Activated CD8-positive, alpha-beta memory T cell treated with anti-CD3 and anti-CD28 coated beads for 1 hour (primary cell): ENCODE measurements around the gene DNAJC17.
A peak's percentile ranks its signal among the peaks of the same experiment; 100 is the strongest.

Experiments used
- DNase-seq, 2 donors: peaks; one replicate each; pipeline ENCODE4 v3.0.0-alpha.2; 2020; ENCODE audit warnings: low read depth in 1 of 2; ENCODE audit errors: extremely low read depth in 1 of 2

Gene DNAJC17

DNA sequence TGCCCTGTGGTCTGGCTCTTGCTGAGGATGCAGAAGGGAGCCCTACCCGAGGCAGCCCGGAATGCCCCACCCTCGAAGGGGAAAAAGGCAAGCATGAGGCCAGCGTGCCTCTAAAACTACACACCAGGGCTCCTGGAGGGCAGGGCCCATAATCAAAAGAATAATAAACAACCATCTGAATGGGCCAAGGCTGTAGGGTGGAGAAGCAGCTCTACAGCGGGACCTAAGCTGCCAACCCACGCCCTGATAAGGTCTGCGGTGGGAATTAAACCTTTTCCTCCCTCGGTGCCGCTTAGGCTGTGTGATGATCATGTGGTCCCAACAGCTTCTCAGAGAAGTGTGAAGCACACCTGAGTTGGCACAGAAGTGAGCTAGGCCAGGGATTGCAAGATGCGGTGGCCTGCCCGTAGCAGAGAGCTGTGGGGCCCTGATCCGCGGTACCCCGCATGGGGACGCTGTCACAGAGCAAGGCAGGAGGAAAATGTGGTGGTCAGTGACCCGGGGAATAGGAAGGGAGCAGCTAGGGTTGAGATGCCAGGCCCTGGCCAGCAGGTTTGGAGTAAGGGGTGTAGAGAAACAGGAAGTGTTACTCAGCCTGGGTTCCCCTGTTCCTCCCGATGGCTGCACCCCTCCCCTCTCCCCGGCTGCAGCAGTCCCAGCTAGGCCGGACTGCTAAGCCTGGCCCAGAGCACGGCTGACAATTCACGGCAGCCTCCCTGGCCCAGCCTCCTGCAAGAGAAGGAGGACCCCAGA, 38.6 kb downstream of the DNAJC17 start:
- no peak for DNase-seq

DNA sequence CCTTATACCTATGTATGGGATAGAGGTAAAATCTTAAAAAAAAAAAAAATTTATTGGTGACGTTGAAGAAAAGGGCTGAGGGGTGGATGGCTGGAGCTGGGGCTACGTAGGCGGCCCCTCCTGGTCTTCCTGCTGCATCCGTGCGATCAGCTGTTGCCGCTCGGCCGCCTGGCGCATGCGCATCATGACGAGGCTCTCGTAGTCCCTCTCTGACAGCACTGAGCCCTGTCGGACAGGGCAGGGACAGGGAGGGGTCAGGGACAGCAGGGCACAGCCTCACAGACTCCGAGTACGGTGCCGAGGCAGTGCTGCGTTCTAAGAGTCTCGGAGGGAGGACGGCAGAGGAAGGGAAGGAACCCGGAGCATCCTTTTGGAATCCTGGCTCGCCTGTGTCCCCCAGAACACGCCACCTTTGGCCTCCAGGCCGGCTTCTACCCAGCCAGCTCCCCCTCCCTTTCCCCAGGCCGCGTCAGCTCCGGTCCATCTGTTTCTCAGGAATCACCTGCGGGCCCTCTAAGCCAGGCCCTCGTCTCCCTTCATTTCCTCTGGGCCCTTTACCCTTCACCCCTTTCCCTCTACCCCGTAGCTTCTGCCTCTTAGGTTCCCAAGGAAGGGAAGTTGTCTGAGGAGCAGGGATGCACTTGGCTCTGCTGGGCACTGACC, 39.3 kb downstream of the DNAJC17 start:
- no peak for DNase-seq

DNA sequence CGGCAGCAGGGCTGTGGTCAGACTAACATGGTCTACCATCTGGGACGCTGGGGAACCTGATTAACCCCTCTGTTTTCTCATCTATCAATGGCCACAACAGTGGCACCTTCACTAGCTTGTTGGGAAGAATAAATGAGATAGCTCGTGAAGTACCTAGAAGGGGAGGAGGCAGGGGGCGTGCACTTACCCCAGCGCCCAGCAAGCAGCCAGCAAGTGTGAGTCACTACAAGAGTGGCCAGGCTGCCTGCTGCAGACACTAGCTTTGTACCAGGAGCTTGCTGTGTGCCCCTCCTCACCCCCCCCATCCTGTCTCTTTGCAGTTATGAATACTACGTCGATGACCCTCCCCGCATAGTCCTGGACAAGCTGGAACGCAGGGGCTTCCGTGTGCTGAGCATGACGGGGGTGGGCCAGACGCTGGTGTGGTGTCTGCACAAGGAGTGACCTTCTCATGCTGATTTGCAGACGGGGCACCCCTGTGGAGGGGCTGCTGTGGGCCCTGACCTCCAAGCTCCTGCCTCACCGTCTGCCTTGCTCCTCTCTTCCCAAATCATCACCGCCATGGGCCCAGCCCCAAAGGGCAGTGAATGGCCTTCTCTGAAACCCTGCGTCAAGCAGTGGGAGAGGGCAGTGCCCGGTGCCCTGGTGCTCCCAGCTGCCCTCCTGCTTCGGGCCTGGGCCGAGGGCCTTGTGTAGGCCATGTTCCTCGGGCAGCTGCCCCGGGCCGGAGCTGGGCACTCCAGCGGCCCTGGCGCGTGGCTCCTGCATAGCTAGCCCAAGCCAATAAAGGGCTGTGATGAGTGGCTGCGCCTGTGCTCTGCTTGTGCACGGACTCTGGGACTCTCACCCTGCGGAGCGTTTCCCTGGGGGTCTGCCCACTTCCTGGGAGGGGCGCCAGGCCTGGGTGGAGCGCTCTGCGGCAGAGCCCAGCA, 40.1 kb downstream of the DNAJC17 start:
- DNase-seq, result no peak

DNA sequence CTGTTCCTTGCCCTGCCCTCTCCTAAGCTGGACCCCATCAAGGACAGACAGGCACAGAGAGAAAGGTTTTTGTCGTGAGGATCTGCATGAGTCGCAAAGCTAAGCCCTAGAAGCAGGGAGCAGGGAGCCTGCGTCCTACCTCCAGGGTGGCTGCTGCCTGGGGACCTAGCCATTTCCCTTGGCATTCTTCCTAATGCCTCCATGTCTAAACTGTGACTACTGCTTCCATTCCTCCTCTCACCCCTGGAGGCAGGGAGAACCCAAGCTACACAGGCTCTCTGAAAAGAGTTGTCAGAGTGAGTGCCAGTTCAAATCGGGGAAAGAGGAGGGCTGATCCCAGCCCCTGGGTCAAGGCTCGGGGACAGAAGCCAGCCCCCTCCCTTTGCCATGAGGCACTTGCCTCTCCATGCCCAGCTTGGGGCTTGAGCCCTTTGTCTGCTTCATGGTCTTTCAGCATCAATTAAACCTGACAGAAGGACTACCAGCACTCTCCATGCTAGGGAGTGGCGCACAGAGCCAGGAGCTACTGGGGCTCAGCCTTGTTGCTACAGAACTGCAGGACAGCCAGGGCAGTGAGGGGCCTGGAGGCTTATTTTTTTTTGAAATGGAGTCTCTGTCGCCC, 41.0 kb downstream of the DNAJC17 start:
- no peak for DNase-seq

DNA sequence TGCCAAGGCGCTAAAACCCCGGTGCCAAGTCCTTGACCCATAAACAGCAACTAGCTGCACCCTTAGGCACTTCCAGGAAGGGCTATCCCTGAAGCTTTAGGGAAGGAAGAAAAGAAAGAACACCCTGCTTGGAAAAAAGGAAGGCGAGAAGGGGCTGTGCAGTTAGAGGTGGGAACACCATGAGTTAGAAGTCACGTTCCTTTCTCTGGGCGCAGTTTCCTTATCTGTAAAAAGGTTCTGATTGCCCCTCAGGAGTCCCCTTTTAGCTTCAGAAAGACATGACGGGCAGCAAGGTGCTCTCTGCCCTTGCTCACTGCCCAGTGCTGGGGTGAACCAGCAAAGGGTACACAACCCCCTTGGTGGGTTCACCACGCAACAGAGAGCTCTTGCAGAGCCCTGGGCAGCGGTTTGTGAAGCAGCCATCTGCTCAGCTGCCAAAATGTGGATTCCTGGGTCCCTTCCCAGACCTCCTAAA, 42.6 kb downstream of the DNAJC17 start:
- no peak for DNase-seq

DNA sequence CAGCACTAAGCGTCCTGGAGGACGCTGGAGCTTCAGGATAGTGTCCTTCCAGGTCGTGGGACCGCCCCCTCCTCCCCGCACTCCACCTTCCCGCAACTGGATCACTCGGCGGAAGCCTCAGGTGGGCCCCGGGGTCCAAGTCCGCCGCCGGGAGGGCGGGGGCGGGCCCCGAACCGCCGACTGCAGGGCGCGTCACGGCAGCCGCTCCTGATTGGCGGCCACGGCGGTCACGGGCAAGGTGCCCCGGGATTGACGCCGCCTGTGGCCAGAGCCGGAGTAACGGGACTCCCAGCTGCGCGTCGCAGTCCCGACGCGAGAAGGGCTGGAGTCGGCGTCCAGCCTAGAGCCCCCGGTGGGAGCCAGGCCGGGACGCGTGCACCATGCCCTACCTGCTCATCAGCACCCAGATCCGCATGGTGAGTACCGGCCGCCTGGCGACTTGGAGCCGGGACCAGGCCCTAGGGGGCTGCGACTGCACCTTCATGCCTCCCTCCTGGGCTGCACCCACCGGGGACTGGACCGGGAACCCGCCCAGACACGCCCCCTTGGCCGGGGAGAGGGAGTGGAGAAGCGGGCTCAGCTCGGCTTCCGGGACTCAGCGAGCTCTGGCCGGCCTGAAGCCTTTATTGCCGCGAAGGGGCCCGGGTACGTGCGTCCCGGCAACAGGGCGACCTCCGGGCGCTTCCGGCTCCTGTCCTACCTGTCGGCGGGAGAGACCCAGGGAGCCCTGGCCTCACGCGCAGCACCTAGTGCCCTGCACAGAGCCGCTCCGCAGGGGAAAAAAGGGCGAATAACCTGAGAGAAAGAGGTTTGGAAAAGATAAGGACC, 43.3 kb downstream of the DNAJC17 start, which contains the start of gene GCHFR:
TSS of gene GCHFR (plus strand) at position 268 of the 828 bp plus-strand sequence. CDS start at position 381, 113 bp downstream.
- no peak for DNase-seq

DNA sequence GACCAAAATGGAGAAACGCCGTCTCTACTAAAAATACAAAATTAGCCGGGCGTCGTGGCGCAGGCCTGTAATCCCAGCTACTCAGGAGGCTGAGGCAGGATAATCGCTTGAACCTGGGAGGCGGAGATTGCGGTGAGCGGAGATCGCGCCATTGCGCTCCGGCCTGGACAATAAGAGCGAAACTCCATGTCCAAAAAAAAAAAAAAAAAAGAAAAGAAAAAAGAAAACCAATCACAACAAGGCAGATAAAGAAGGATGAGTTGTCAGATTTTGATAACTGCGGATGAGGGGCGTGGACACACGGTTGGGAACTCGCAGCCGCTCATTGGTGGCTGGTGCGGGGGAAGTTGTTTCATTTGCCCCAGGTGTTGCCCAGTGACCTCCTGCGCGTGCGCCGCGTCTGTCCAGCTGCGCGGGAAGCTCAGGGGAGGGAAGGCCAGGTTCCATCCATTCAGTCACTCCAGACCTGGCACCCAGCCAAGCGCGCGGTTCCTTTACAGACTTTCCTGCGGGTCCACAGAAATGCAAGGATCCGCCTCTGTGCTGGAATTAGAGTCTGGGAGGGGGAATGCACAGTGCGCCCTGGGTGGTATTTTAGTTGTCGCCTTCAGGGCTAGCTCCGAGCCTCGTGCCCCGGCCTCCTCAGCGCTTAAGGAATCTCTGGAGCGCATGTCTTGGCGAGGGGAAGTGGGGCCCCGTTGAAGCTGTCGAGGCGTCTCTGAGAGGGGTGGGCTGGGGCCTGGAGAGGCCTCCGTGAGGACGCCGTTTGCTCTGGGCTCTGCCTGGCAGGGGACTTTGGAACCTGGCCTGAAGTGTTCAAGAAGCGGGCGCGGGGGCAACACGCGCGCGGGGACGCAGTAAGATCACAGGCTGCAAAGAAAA, 44.1 kb downstream of the DNAJC17 start:
- no peak for DNase-seq

DNA sequence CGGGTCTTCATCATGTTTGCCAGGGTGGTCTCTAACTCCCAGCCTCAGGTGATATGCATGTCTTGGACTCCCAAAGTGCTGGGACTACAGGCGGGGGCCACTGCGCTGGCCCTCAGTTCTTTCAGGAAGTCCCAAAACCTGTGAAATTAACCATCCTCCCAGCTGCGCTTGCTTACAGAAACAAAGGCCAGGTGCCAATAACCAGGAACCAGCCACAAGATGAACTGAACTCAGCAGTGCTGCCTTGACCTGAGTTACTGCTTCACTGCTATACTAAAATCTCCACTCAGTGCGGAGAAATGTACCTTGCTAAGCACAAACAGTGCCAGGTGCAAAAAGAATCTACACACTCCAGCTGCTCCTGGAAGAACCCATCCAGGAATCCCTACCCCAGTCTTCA, 47.3 kb downstream of the DNAJC17 start:
- no peak for DNase-seq

DNA sequence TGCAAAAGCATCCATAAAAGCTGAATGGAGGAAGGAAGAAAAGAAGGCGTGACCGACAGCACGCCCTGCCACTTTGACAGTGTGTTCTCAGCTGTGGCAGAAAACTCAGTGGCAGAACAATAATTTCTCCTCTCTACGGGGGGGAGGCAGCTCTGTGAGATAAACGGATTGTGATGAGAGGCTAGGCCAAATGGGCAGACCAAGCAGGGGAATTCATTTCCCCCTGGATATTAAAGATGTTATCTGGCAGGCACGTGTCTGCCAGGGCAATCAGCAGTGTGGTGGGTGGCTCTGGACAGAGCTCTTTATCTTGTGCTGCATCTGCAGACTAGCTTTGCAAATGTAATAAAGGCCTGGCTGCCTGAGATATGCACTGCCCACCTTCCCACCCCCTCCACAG, 50.3 kb downstream of the DNAJC17 start:
- no peak for DNase-seq

DNA sequence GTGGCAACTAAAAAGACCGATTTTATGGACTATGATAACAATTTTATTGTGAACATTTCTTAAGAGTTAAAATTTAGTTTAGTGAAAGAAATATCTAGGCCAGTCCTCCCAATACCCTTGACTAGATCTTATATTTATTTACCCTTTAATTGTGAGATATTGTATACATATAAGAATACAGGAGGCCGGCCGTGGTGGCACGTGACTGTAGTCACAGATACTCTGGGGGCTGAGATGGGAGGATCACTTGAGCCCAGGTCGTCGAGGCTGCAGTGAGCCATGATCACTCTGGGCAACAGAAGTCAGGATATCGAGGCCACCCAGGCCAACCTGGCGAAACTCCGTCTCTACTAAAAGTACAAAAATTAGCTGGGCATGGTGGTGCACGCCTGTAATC, 51.5 kb downstream of the DNAJC17 start:
- DNase-seq, result no peak

DNA sequence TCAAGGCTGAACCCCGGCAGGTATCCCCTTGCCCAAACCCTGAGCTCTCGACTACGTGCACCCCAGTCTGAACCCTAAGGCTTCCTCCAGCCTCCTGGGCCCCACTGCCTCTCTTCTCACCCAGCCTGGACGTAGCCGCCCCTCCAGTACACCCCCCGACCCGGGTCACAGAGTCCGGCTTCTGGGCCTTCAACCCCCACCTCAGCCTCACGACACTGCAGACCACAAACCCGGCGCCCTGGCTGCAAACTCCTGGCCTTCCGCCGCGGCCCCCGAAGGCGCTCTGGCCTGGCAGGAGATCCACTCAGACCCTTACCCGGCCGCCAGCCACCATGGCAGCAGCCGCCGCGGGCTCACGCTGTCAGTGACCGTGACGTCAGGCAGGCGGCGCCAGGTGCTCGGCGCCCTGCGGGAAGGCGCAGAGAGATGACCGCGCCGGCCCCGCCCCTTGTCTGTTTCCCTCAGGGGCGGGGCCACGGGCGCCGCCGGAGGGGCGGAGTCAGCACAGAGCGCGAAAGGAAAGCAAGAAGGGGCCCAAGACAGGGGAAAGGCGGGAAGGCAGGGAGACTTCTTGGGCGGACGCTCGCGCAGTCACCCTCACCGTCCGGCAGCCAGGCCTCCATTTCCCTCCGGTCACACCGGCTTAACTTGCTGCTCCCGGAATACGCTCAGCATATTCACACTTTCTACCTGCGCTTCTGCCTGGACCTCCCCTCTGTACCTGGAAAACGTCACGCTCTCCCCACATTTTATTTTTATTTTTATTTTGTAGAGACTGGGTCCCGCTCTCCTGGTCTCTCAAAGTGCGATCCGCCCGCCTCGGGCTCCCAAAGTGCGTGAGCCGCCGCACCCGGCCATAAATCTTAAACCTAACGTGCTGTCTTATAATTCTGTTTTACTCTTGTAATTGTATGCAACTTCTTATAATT, 52.1 kb downstream of the DNAJC17 start, which contains the start of gene RMDN3:
TSS of gene RMDN3 (minus strand) at position 372 of the 929 bp plus-strand sequence. CDS start 471 bp downstream, outside the sequence.
- peak; percentile 81 to 91 for DNase-seq

DNA sequence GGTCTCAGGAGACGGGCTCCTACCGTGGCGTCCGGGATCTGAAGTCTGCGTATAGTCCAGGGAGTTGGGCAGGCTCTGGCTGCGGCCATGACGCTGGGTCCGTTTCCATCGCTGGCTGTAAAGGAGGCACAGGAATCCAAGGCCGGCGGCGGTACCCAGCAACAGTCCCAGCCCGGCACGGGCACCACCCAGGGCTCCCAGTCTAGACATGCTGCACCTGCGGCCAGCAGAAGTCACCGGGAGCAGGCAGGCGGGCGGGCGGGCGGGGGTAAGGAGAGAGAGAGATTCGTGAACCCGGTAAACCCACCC, 52.7 kb downstream of the DNAJC17 start:
- no peak for DNase-seq

DNA sequence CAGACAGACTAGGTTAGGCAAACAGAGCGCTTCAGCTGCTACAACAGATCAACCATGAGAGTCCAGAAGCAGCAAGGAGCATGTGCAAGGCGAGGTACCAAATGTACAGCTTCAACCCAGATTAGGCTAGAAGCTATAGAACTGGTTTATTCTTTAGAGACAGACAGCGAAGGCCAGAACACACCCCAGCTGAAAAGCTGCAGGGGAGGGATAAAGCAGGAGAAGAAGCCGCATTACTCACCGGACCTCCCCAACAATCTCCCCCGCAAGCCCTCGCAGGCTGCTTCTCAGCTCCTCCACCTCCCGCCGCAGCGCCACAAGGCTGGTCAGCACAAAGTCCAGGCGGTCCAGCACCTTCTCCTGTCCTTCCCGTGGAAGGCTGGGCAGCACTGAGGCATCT, 55.5 kb downstream of the DNAJC17 start:
- no peak for DNase-seq

DNA sequence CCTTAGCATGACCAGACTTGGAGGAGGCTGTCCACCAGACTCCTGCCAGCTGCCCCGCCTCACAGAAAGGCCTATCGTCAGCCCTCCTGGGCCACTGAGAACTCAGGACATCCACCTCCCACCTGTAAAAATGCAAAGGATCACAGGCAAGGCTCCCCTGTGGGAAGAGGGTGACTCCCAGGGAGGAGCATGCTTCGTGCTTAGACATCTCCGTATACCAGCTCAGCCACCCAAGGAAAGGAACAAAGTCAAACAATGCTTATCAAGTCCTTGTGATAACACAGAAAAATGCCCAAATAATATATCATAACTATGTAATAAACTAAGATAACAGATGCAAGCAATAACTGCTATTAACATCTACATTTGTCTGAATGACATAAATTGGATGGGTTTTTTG, 56.4 kb downstream of the DNAJC17 start:
- DNase-seq, result no peak

DNA sequence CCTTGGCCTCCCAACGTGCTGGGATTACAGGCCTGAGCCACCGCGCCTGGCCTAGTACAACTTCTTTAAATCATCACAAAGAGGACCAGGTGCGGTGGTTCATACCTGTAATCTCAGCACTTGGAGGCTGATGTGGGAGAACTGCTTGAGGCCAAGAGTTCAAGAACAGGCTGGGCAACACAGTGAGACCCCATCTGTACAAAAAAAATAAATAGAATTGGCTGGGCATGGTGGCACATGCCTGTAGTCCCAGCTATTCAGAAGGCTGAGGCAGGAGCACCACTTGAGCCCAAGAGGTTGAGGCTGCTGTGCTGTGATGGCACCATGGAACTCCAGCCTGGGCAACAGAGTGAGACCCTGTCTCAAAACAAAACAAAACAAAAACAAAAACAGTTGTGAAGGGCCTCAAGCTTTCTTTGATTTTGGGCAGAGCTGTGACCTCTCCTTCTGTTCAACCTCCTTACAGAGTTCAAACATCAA, 58.1 kb downstream of the DNAJC17 start:
- DNase-seq, result no peak

DNA sequence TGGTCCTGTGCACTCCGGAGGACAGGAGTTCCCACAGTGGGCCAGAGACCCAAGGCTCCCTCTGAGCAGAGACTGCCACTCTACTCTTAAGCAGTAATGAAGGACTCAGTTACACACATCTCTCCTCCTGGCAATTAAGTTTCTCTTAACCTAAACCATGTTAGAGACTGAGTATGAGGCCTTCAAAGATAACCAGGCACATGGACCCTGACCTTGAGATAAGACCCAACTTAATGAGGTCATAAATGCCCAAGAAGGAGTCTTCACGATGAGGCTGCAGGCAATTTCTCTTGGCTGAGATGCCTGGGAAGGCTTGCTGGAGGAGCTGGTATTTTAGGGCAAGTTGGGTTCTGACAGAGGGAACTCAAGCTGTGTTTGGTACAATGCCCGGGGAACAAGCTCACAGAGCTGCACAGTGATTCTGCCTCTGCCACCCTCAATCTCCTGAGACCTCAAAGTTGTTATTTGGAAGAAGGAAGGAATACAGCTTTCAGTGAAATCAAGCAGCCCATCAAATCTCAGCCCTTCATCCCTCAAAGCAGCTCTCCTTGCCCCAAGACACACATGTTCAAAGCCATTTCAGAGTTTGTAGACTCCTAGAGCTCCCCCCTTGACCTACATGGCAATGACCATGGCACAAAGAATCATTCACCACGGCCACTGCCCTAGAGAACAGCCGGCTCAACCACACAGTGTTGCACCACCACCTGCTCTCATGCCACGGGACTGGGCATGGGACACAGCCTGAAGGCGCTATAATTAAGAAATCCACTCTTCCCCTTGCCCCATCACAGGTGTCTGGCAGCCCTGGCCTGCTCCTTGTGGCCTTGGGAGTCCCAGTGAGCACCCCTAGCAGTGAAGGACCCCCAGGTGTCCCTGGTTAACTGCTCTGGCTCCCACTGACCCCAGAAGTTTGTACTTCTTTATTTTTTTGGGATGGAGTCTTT, 59.3 kb downstream of the DNAJC17 start:
- DNase-seq, result no peak
